HG03378 (cell line): Measurements from ENCODE around the gene ZBTB9.

Experiments used
- ATAC-seq: cut with Tn5 transposase; IDR thresholded peaks from one replicate; pipeline ENCODE4 v1.9.1; 2021; ENCODE audit warnings: mild to moderate bottlenecking, moderate library complexity; ENCODE audit not compliant: unreplicated experiment

Gene ZBTB9

GRCh38 chr6:33432546-33432945 is 21.8 kb upstream of the ZBTB9 start:
- no peak for ATAC-seq

GRCh38 chr6:33433001-33433543 is 21.3 kb upstream of the ZBTB9 start:
- ATAC-seq, result no peak

- ATAC-seq, result no peak
These were observed 20.7 kb upstream of the ZBTB9 start for GRCh38 chr6:33433544-33434191.

- ATAC-seq, result no peak
These were observed 19.4 kb upstream of the ZBTB9 start for GRCh38 chr6:33434961-33435360.

DNA sequence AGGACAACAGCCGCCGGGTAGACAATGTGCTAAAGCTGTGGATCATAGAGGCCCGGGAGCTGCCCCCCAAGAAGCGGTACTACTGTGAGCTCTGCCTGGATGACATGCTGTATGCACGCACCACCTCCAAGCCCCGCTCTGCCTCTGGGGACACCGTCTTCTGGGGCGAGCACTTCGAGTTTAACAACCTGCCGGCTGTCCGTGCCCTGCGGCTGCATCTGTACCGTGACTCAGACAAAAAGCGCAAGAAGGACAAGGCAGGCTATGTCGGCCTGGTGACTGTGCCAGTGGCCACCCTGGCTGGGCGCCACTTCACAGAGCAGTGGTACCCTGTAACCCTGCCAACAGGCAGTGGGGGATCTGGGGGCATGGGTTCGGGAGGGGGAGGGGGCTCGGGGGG is 16.7 kb upstream of the ZBTB9 start:
- no peak for ATAC-seq

GRCh38 chr6:33438978-33439594 is 15.3 kb upstream of the ZBTB9 start:
- ATAC-seq, result no peak

DNA sequence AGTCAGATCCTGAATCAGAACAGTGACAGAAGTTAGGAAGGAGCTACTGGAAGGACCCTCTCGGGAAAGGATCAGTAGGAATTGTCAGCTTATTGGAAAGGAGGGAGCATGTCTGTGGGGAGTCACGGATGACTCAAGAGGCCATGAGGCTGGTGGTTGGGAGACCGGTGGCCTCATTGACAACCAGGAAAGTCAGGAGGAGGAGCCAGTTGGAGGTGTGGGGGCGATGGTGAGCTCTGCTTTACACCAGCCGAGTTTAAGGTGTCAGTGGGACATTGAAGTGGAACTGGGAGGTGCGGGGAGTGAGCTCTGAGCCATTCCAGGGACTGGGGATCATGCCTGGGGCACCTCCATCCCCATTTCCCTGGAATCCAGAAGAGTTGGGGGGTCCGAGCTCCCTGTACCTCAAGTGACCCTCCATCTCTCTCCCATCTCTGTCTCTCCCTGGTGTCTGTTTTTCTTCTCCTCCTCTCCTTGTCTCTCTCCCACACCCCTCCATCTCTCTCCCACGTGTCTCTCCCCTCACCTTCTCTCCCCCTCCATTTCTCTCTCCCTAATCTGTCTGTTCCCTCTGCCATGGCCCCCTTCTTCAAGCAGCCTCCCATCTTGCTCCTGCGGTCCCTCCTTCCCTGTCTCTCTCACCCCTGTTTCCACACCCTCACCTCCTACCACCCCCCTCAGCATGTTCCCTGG is 14.3 kb upstream of the ZBTB9 start:
- ATAC-seq, result no peak

DNA sequence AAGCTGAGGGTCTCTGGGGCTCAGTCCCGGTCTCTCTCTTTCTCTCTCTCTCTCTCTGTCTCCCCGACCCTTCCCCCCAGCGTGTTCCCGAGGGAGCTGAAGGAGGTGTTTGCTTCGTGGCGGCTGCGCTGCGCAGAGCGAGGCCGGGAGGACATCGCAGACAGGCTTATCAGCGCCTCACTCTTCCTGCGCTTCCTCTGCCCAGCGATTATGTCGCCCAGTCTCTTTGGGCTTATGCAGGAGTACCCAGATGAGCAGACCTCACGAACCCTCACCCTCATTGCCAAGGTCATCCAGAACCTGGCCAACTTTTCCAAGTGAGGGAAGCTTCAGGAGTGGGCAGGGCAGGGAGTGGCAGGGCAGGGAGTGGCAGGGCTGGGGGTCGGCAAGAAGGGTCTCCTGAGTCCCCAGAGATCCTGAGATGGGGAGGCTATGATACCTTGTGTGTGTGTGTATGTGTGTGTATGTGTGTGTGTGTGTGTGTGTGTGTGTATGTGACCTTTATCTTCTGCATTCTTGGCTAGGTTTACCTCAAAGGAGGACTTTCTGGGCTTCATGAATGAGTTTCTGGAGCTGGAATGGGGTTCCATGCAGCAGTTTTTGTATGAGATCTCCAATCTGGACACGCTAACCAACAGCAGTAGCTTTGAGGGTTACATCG is 13.6 kb upstream of the ZBTB9 start:
- no peak for ATAC-seq

- no peak for ATAC-seq
These were observed 12.9 kb upstream of the ZBTB9 start for GRCh38 chr6:33441457-33441856.

GRCh38 chr6:33442283-33442682 is 12.1 kb upstream of the ZBTB9 start:
- ATAC-seq, result no peak

DNA sequence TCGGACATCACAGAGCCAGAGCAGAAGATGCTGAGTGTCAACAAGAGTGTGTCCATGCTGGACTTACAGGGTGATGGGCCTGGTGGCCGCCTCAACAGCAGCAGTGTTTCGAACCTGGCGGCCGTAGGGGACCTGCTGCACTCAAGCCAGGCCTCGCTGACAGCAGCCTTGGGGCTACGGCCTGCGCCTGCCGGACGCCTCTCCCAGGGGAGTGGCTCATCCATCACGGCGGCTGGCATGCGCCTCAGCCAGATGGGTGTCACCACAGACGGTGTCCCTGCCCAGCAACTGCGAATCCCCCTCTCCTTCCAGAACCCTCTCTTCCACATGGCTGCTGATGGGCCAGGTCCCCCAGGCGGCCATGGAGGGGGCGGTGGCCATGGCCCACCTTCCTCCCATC is 11.4 kb upstream of the ZBTB9 start:
- no peak for ATAC-seq

DNA sequence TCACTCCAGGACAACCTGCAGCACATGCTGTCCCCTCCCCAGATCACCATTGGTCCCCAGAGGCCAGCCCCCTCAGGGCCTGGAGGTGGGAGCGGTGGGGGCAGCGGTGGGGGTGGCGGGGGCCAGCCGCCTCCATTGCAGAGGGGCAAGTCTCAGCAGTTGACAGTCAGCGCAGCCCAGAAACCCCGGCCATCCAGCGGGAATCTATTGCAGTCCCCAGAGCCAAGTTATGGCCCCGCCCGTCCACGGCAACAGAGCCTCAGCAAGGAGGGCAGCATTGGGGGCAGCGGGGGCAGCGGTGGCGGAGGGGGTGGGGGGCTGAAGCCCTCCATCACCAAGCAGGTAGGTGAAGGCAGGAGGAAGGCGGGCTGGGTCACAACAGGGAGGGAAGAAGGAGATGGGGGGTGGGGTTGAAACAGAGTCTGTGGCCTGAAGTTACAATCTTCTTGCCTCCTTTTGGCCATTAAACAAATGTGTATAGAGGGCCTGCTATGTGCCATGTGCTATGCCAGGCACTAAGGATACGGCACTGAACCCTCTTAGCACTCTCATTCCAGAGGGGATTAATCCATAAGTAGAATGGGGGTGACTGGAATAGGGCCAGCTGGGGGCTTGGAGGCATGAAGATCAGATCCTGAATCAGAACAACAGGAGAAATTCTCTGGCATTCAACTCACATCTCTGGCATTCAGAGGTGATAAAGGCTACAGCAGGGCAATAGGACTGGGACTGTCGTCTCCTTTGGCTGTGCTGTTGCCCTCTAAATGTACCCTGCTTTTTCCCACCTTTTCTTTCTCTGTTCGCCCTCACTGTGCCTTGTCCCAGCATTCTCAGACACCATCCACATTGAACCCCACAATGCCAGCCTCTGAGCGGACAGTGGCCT is 10.5 kb upstream of the ZBTB9 start:
- no peak for ATAC-seq

DNA sequence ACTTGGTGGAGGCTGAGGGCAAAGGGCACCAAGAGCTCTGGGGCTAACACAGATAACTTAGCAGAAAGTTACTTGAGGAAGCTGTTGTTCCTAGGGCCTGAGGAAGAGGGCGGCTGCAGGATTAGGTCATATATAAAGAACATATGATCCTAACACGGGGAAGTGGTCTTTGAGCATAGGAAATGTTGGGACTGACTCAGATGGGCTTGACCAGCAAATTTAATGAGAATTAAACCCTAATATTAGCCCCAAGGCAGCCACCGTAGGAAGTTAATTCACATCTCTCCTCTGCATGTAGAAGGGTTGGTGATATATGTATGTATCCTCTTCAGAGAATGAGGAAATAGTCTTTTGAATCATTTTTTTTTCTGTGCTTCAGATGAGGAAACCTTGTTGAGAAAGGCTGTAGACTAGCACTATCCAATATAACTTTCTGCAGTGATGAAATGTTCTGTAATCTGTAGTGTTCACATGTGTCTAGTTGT is 9.2 kb upstream of the ZBTB9 start:
- no peak for ATAC-seq

- no peak for ATAC-seq
These were observed 8.0 kb upstream of the ZBTB9 start for GRCh38 chr6:33446356-33446755.

DNA sequence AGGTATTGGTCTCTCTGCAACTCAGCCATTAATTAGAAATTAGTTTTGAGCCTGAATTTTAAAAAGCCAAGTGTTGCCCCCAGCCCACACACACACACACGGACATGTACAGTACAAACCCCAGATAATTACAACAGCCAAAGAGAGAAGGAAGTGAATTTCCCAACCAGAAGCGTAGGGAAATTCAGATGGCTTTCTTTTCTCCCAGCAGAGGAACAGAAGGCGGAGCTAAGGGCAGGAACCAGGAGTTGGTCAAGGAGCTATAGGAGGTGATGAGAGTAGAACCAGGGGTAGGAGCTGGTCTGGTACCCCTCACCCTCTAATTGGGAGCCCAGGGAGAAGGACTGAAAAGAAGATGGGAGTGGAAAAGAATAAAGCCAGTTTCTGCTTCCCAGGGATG is 3.9 kb upstream of the ZBTB9 start:
- no peak for ATAC-seq

- ATAC-seq, result no peak
These were observed 2.8 kb upstream of the ZBTB9 start for GRCh38 chr6:33451606-33452005.

DNA sequence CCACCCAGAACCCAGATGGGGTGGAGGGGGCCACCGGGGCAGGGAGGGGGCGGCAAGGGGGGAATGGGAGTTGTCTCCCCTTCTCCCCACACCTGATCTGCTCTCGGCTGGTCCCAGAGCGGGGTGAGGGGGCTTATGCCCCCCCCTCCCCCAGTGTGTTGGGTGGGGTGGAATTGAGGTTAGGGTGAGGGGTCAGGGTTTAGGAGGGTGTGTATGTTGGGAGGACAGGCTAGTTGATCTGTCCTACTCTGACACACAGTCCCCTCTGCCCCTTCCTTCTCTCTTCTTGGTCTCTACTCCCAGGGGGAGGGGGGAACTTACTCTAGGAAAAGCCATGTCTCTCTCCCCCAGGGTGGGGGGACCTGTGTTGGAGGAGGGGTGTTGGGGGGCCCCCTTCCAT is 1.9 kb upstream of the ZBTB9 start:
- no peak for ATAC-seq

- no peak for ATAC-seq
These were observed 875 bp upstream of the ZBTB9 start for GRCh38 chr6:33453393-33454008.

DNA sequence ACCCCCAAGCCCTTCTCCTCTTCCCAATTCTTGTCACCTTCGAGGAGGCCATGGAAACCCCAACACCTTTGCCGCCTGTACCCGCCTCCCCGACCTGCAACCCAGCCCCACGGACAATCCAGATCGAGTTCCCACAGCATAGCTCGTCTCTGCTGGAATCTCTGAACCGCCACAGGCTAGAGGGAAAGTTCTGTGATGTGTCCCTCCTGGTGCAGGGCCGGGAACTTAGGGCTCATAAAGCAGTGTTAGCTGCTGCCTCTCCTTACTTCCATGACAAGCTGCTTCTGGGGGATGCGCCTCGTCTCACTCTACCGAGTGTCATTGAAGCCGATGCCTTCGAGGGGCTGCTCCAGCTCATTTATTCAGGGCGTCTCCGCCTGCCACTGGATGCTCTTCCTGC is 675 bp downstream of the ZBTB9 start:
- no peak for ATAC-seq

GRCh38 chr6:33456156-33456555 is 1.8 kb downstream of the ZBTB9 start:
- no peak for ATAC-seq
